DMS53 treated with DMSO at 0.1 percent for 48 hours (cell line): ENCODE measurements around the gene CEP128.

Experiments used
- DNase-seq: peaks from one replicate; lab custom pipeline; 2025; ENCODE audit not compliant: unreplicated experiment; lab: John Stamatoyannopoulos, UW

Gene CEP128

GRCh38 chr14:80621701-80622100, 319.8 kb downstream of the CEP128 start:
- DNase-seq: no peak

- no peak for DNase-seq
Measured at GRCh38 chr14:80620434-80620833, 321.1 kb downstream of the CEP128 start.

DNA sequence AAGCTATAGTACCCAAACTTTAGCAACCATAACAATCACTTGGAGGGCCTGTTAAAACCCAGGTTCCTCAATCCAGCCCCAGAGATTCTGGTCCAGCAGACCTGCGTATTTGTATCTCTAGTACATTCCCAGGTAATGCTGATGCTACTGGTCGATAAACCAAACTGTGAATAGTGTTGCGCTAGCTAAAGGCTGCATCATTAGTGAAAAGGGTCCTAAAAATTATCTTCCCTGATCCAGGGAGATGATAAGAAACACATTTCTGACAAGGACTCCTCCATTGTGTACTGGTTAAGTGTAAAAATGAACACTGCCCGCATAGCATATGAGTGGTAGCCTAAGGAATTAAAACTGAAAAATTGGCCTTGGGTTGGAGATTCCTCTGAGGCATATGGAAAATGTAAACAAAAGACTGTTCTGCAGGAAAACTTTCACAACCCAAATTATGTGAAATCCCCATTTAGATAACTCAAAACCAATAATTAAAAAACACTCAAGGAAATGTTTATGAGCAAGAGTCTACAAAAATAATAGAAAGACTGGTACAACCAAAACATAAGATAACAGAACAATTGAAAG, 322.7 kb downstream of the CEP128 start:
- no peak for DNase-seq

DNA sequence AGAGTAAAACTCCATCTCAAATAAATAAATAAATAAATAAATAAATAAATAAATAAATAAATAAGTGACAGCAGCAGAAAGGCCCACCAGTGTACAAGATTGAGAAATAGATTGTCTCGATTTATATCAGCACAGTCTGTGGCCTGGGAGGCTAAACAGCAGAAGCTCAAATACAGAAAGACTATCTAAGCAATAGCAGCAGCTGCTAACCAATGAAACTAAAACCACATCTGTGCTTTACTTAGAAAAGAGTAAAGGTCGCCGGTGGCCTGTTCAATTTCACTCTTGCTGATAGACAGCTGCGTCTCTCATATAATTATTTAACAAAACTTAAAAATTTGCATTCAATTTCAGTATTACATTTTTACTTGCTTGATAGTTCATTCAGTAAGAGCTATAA, 325.7 kb downstream of the CEP128 start:
- DNase-seq: no peak

DNA sequence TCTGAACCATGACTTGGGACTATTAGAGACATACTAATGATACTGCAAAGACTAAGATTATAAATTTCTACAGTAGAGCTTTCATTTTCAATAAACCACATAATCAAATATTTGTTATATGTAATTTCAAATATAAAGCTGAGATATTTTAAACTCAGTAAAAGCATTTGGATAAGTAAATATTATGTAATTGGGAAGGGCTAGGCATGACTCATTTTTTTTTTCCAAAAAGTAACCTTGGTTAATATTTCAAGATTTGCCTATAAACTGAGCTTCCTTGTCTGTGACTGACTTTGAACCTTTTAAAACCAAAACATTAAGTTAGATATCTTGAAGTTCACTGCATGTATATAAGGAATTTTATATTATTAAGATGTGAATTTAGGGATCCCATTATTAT, 332.5 kb downstream of the CEP128 start:
- no peak for DNase-seq

- no peak for DNase-seq
Measured at GRCh38 chr14:80608563-80608962, 333.0 kb downstream of the CEP128 start.

DNA sequence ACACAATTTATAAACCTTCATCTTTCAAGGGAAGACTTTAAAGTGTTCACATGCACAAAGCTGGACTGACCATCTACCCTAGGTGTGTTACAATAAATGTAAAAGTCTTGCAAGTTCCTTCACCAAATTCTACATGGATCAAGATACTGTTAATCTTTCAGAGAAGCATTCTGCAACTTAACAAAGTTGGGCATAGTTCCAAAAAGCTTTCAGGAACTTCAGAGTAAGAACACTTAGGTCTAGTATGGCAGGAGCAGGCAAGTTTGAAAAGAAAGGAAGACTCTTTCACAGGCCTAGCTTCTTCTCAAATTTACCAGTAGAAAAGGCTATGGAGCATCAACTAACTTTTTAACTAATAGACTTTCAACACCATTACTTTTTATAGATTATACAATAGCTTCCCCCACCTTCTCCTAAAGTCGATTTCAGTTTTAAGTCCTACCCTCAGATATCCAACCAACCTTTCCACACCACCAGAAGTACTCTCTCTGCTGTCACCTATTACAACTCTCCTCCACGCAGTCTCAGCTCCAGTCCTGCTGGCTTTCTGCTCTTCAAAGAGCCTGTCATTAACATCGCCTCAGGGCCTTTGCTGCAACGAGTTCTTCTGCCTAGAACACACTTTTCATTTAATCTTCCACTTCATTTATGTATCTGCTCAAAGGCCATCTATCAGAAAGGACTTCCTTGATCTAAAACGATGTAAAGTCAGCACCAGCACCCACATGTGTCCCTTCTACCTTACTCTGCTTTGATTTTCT, 333.9 kb downstream of the CEP128 start:
- DNase-seq: no peak

DNA sequence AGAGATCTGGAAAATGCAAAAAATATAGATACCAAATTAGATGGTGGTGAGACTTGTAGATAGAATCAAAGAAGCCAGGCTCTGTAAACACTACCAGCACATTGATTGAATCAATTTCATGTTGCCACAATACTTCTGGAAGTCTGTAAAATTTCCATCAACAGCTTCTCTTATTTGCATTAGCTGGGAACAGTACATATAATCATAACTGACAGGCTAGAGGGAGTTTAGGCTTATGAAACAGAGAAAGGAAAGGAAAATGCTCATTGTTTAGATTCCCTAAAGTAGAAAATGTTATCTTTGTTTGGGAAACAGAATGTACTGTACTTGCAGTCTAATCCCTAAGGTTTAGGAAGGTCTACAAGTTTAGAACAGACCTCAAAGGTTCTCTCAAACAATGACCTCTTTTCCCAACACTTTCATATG, 335.2 kb downstream of the CEP128 start:
- no peak for DNase-seq

GRCh38 chr14:80605536-80605935, 336.0 kb downstream of the CEP128 start:
- no peak for DNase-seq

GRCh38 chr14:80602946-80603345, 338.6 kb downstream of the CEP128 start:
- DNase-seq: no peak

DNA sequence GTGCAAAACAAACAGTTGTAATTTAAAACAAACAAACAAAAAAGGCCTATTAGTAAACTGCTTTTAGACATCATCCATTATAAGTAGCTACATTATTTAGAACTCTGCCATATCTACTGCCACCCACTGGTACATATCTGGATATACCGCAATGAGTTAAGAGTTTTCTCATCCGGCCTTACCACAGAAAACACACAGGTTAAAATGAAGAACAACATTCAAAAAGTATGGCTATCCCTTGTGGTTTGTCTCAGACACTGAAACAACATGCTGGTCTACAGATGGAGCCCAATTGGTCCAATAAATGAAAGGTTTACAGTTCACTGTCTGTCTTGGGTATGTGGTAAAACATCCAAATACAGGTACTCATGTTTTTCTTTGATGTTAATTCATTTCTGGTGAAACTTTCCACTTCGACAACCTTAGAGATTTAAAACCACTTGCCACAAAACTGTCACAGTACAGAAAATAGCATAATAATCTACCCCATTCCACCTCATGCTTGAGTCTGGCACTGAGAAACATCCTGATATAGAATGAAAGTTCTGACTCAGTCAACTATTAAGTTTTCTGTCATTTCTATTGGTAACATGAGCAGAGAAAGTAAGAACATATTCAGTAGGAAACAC, 354.3 kb downstream of the CEP128 start:
- DNase-seq: peak; percentile 19

DNA sequence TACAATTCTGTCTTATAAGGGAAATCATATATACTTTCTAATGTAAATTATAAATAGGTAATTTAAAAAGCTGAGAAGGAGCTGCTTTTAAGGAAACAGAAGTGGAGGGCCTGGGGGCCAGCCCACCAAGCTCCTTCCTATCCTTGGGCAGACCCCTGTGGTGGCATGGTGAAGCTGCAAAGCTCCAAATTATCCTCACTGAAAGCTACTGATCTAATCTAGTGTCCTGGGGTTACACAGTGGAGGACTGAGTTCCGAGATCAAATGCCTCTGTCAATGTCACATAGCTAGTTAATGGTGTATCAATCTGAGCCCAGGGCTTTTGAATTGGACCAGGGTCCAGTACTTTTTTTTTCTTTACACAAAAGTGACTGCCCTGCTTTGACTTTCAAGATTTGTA, 355.4 kb downstream of the CEP128 start:
- no peak for DNase-seq

DNA sequence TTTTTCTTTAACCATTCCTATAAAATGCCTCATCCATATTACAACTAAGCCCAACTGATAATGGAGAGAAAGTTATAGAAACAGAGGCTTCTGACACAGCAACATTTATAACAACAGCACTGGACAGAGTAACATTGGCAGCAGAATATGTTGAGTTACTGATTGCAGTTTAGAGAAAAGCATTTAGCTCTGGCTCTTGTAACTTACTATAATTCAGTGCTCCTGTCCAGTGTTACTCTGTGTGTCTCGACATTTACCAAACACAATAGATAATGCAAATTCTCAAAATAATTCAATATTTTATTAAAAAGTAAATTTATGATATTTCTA, 356.1 kb downstream of the CEP128 start:
- DNase-seq: no peak

DNA sequence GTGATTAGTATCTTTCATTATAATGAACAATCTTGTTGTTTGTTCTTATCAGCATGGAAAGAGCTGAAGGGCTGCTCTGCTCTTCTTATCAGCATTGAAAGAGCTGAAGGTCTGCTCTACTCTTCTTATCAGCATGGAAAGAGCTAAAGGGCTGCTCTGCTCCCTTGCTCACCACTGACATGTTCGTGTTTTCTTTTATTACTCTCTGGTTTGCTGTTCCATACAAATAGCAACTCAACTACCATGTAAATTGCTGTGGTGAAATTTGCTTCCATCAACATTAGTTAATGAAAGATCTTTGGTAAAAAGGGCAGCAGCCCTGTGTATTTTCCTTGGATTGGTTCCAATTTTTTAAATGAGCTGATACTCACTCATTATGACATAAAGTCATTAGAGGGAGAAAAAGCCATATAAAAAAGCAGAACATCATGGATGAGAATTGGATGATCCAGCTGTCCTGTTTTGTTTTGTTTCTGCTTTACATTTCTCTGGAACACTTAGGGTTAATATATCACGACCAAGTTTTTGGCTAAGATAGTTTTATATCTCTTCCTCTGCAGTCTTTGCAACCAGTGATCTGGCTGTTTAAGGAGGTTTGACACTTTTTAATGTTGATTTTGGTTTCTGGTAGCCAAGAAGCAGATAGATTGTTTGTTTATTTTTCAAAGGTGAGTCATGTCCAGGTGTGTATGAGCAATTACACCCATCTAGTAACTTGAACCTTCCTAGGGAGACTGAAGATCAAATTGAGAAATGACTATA, 356.6 kb downstream of the CEP128 start:
- peak; percentile 60 for DNase-seq

- DNase-seq: no peak
Measured at GRCh38 chr14:80577599-80577998, 363.9 kb downstream of the CEP128 start.

DNA sequence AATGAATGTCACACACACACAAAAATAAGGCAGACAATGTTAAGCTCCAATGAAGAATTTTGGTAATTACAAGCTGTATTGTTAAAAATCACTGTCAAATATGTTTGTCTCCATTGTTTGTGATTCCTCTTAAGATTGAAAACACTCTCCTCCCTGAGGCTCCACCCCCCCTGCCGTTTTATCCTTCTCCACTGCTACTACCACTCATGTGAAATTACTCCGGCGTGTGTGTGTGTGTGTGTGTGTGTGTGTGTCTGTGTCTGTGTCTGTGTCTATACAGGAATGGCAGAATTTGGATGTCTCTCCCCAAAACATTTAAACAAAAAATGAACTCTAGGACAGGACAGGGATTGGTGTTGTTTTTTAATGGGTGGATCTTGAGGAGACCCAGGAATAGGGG, 365.1 kb downstream of the CEP128 start:
- no peak for DNase-seq

DNA sequence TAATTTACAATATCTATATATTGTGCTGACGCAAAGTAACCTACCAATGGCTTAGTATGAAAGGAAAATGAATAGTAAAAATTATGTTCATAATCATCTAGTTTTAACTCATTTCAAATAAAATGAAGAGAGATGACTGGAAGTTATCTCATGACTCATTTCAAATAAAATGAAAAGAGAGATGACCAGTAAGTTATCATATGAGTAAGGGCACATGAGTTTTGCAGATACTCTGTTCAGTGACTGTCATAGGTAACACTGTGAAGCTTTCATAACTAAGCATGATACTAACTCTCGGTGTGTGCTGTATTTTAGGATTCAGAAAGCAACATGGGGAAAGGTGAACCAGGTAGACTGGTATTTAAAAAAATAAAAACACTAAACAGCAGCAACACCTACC, 365.8 kb downstream of the CEP128 start:
- no peak for DNase-seq

GRCh38 chr14:80572666-80573065, 368.9 kb downstream of the CEP128 start:
- no peak for DNase-seq

GRCh38 chr14:80570930-80571298, 370.6 kb downstream of the CEP128 start:
- DNase-seq: no peak

DNA sequence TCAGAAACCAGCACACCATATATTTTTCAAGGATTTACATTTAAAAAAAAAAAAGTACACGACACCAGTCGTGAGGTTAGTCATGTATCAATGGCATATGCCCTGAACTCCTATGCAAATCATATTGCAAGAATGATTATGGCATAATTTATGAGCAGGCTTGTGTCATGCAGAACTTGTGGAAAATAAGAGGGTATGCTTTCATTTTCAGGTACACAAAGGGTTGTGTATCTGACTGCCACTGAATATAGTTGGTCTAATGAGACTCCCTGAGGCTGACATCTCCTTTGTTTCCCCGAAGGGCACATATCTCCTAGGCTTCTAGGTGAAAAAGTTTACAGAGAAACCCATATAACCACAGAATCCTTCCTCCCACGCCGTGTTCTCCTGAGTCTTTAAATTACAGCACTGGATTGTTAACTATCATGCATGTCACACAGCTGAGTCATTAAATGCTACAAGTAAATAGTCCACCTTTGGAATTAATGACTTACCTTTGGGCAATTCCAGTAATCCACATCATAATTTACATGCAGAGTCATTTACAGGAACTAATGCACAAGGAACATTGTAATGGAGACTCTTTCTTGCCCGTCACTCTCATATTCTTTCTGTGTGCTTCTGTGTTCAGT, 373.5 kb downstream of the CEP128 start:
- DNase-seq: no peak

- no peak for DNase-seq
Measured at GRCh38 chr14:80565001-80565400, 376.5 kb downstream of the CEP128 start.
